Glutamatergic neuron (in vitro differentiated cells): ENCODE measurements around the gene GRAMD1A. TPM values are rescaled to one million over a fixed set of nuclear protein-coding genes. Genes with fewer than 3 reads are reported as not detected.

Source experiments
- DNase-seq: peaks from one replicate; pipeline ENCODE4 v3.0.0; 2022
- H3K27ac Mint-ChIP-seq: one replicate; pipeline ENCODE4 v1.8.0; 2020; ENCODE audit warnings: mild to moderate bottlenecking, mixed read lengths, inconsistent platforms; ENCODE audit not compliant: unreplicated experiment
- H3K27me3 Mint-ChIP-seq: one replicate; pipeline ENCODE4 v1.8.0; 2020; ENCODE audit warnings: mild to moderate bottlenecking, moderate library complexity, mixed read lengths, inconsistent platforms; ENCODE audit not compliant: unreplicated experiment
- H3K36me3 Mint-ChIP-seq: one replicate; pipeline ENCODE4 v1.8.0; 2020; ENCODE audit warnings: mild to moderate bottlenecking, mixed read lengths, inconsistent platforms; ENCODE audit not compliant: unreplicated experiment
- H3K4me1 Mint-ChIP-seq: one replicate; pipeline ENCODE4 v1.8.0; 2020; ENCODE audit warnings: mild to moderate bottlenecking, low read depth, mixed read lengths, inconsistent platforms; ENCODE audit not compliant: unreplicated experiment
- H3K4me3 Mint-ChIP-seq: one replicate; pipeline ENCODE4 v1.8.0; 2020; ENCODE audit warnings: mild to moderate bottlenecking, mixed read lengths, inconsistent platforms; ENCODE audit not compliant: unreplicated experiment
- H3K9me3 Mint-ChIP-seq: one replicate; pipeline ENCODE4 v1.8.0; 2020; ENCODE audit warnings: mild to moderate bottlenecking, moderate library complexity, mixed read lengths, inconsistent platforms; ENCODE audit not compliant: unreplicated experiment
- total RNA-seq: library from RNA; stranded (reverse); fragmentation: NEBNext Ultra II Directional; extraction: Animal tissue kit (Norgen Biotek cat#: 25700); gene quantifications from one replicate; pipeline ENCODE4 v1.2.1, GENCODE V29; 2021; ENCODE audit not compliant: unreplicated experiment
- TF ChIP-seq, protein P1 (sequence below): fragments of 200-600 bp; sonication (generic); IDR thresholded peaks from one replicate; pipeline ENCODE4 v1.5.0; 2021; ENCODE audit not compliant: partially characterized antibody, unreplicated experiment

Gene GRAMD1A
- total RNA-seq, 1 donor from 2014 or later: 220 TPM

DNA sequence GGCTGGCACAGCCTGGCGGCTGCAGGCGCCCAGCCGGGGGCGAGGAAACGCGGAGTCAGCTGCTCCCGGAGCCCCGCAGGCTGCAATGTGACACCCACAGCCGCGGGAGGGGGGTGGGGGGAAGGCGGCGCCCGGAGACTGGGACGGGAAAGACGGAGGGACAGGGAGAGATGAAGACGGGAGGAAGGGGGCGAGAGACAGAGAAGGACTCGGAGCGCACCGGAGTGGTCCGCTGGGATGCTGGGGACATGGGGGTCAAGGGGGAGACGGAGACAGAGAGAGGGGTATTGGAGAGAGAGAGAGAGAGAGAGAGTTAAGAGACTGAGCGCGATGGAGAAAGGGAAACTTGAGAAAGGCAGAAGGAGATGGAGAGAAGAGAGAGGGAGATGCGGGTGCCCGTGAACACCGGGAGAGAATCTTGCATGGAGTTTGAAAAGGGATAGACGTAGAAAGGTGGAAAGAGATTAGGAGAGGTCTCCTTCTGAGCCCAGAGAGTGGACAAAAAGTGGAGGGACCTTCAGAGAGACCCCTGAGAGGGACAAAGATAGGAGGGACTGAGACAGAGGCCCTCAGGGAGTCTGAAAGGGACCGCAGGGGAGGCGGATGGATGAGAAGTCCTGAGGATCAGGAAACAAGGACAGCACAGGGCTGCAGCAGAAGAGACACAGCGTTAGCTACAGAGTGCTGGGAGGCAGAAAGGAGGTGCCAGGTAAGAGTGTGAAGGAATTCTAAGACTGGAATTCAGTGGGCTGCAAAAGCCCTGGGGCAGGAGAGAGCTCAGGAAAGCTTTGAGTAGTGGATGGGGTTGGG, 31.2 kb downstream of the GRAMD1A start:
- Mint-ChIP-seq H3K27me3 (peaks cover 15% of the 10 kb centered on the region), H3K36me3 (peaks cover 5% of the 10 kb centered on the region), H3K27ac (peak overlapping the region; percentile 76), H3K4me3 (peak overlapping the region; percentile 95), H3K9me3 (peaks cover 14% of the 10 kb centered on the region), H3K4me1 (peaks cover 26% of the 10 kb centered on the region)
- DNase-seq: peak; percentile 61
- TF ChIP-seq, protein P1, sequence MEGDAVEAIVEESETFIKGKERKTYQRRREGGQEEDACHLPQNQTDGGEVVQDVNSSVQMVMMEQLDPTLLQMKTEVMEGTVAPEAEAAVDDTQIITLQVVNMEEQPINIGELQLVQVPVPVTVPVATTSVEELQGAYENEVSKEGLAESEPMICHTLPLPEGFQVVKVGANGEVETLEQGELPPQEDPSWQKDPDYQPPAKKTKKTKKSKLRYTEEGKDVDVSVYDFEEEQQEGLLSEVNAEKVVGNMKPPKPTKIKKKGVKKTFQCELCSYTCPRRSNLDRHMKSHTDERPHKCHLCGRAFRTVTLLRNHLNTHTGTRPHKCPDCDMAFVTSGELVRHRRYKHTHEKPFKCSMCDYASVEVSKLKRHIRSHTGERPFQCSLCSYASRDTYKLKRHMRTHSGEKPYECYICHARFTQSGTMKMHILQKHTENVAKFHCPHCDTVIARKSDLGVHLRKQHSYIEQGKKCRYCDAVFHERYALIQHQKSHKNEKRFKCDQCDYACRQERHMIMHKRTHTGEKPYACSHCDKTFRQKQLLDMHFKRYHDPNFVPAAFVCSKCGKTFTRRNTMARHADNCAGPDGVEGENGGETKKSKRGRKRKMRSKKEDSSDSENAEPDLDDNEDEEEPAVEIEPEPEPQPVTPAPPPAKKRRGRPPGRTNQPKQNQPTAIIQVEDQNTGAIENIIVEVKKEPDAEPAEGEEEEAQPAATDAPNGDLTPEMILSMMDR: no peak

DNA sequence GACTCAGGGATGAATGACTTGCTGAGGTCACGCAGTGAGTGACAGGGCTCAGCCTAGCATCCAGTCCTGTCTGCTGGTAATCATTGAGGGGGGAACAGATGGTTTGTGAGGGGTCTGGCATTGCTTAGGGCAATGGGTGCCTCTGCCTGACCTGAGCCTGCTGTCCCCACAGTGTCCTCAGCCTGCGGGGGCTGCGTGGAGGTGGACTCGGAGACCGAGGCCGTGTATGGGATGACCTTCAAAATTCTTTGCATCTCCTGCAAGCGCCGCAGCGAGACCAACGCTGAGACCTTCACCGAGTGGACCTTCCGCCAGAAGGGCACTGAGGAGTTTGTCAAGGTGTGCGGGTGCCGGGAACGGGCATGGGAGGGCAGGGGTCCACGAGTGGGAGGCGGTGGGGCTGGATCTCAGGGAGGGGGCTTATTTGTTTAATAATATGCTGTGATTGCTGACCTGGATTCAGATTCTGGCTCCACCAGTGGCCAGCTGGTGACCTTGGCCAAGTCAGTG, 32.3 kb downstream of the GRAMD1A start:
- H3K4me3 Mint-ChIP-seq: peak overlapping the region; percentile 95

GRCh38 chr19:35033067-35034004, 33.2 kb downstream of the GRAMD1A start:
- Mint-ChIP-seq H3K27ac (peak overlapping the region; percentile 83), H3K27me3 (peaks cover 15% of the 10 kb centered on the region), H3K9me3 (peaks cover 12% of the 10 kb centered on the region), H3K4me3 (peak overlapping the region; percentile 74), H3K4me1 (peaks cover 26% of the 10 kb centered on the region), H3K36me3 (no peaks in the 10 kb centered on the region)
- TF ChIP-seq, protein P1: no peak
- no peak for DNase-seq

More for the DNA sequence above, 32.3 kb downstream of the GRAMD1A start:
- Mint-ChIP-seq H3K4me1 (peaks cover 26% of the 10 kb centered on the region), H3K36me3 (peaks cover under 1% of the 10 kb centered on the region), H3K9me3 (peaks cover 12% of the 10 kb centered on the region), H3K27ac (peak overlapping the region; percentile 83), H3K27me3 (peaks cover 15% of the 10 kb centered on the region)
- no peak for DNase-seq
- TF ChIP-seq, protein P1: no peak

DNA sequence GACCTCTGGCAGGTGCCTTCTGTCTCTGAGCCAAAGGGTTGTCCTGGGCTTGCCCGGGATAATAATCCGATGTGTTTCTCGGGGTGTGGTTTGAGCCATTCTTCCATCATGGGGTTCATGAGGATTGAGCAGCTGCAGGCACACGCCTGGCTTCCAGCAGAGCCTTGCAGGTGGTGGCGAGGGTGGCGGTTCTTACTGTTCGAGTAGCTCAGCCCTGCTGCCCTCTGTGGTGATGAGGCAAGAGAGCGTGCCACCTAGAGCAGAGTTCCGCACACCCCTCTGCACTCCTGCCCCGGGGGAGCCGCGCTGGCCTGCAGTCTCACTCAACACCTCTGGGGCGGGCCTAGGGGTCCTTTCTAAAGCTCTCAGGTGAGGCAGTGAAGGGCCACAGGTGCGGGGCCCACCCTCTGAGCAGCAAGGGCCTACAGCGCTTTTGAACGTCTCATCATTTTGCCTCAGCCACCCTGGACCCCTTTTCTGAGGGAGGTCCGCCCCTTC, 33.9 kb downstream of the GRAMD1A start:
- Mint-ChIP-seq H3K36me3 (no peaks in the 10 kb centered on the region), H3K27me3 (peaks cover 18% of the 10 kb centered on the region), H3K27ac (peak overlapping the region; percentile 66), H3K4me3 (peak overlapping the region; percentile 67), H3K4me1 (peaks cover 26% of the 10 kb centered on the region), H3K9me3 (peaks cover 12% of the 10 kb centered on the region)
- TF ChIP-seq, protein P1: no peak
- DNase-seq: no peak
